K562 (cell line): Measurements from ENCODE around the gene UBASH3A. TPM values are rescaled to one million over a fixed set of nuclear protein-coding genes. Genes with fewer than 3 reads are reported as not detected.

Experiments
- CCNT2 ChIP-seq: IDR thresholded peaks from 2 replicates; pipeline ENCODE4 v1.6.1; 2011; ENCODE audit warnings: borderline replicate concordance, low read depth, mild to moderate bottlenecking, moderate library complexity, mixed read lengths, low read length; ENCODE audit not compliant: insufficient read length; ENCODE audit errors: extremely low read depth
- ILF3 ChIP-seq: fragments of 450-650 bp; IDR thresholded peaks from 2 replicates; pipeline ENCODE4 v1.6.1; 2018; ENCODE audit warnings: antibody characterized with exemption, mild to moderate bottlenecking, moderate library complexity, borderline replicate concordance
- L3MBTL2 ChIP-seq: fragments of 450-650 bp; IDR thresholded peaks from 2 replicates; pipeline ENCODE4 v1.6.1; 2016; ENCODE audit warnings: mild to moderate bottlenecking, moderate library complexity
- LCOR ChIP-seq: sonication (generic); formaldehyde crosslinking; IDR thresholded peaks from 2 replicates; pipeline ENCODE4 v1.8.0; 2022; ENCODE audit warnings: mild to moderate bottlenecking, missing genetic modification reagents
- POU5F1 ChIP-seq: fragments of 150-350 bp; IDR thresholded peaks from 2 replicates; pipeline ENCODE4 v1.6.1; 2014; ENCODE audit warnings: borderline replicate concordance, low read length, low read depth, mild to moderate bottlenecking; ENCODE audit not compliant: partially characterized antibody
- SUPT5H ChIP-seq: fragments of 450-650 bp; IDR thresholded peaks from 2 replicates; pipeline ENCODE4 v1.6.1; 2016
- TAF7 ChIP-seq: fragments of 450-650 bp; IDR thresholded peaks from 2 replicates; pipeline ENCODE4 v1.6.1; 2016; ENCODE audit warnings: missing genetic modification characterization, missing compliant biosample characterization
- ZFP36 ChIP-seq: fragments of 150-350 bp; IDR thresholded peaks from 2 replicates; pipeline ENCODE4 v1.6.1; 2018; ENCODE audit warnings: low read length, low read depth; ENCODE audit not compliant: partially characterized antibody
- polyA plus RNA-seq, 8 experiments: library from polyadenylated mRNA; depleted of rRNA in 4 of 8; stranded (reverse) in 5 of 8; unstranded in 3 of 8; fragments of >200 nt; fragmentation: Nextera tagmentation in 2 of 8; fragmentation: Illumina TruSeq in 1 of 8; extraction: Ambion mirVana in 2 of 8; extraction: Trizol in 1 of 8; gene quantifications; 2 replicates each; pipeline versions ENCODE4 v1.2.1 to v1.2.3, GENCODE V29; 2011 to 2014; ENCODE audit warnings: inconsistent platforms in 1 of 8, missing spikeins in 1 of 8
- total RNA-seq, 7 experiments: library from RNA; depleted of rRNA in 6 of 7; stranded (reverse); fragments of >200 nt in 6 of 7; fragmentation: Illumina TruSeq in 2 of 7; extraction: Trizol in 2 of 7; gene quantifications; 2 replicates each; pipeline versions ENCODE4 v1.2.1 to v1.2.3, GENCODE V29; 2011 to 2021; ENCODE audit warnings: low replicate concordance in 1 of 7
- TF ChIP-seq, protein P1 (sequence below): fragments of 150-350 bp; conservative IDR thresholded peaks from 2 replicates; pipeline ENCODE4 v1.6.1; 2014; ENCODE audit warnings: low read length
- TF ChIP-seq, protein P2 (sequence below), 3 experiments: IDR thresholded peaks in 2 of 3; conservative IDR thresholded peaks in 1 of 3; 2 replicates each; pipeline ENCODE4 v1.5.1; 2011 to 2012; ENCODE audit warnings: low read length in 3 of 3, mild to moderate bottlenecking in 3 of 3, control low read depth in 2 of 3, improper control_type of control experiment in 1 of 3, inconsistent platforms in 1 of 3, low read depth in 1 of 3, mixed read lengths in 1 of 3, moderate library complexity in 1 of 3; ENCODE audit not compliant: insufficient read depth in 2 of 3
- TF ChIP-seq, protein P3 (sequence below): fragments of 450-650 bp; IDR thresholded peaks from 2 replicates; pipeline ENCODE4 v1.6.1; 2016; ENCODE audit warnings: mild to moderate bottlenecking, moderate library complexity

Gene UBASH3A
- total and polyA plus RNA-seq, 9 of the 15 experiments (the other 6 are each of a cell fraction or from before 2014, with no cell fraction given), result 0.23 to 1.8 (median 1.1) TPM

DNA sequence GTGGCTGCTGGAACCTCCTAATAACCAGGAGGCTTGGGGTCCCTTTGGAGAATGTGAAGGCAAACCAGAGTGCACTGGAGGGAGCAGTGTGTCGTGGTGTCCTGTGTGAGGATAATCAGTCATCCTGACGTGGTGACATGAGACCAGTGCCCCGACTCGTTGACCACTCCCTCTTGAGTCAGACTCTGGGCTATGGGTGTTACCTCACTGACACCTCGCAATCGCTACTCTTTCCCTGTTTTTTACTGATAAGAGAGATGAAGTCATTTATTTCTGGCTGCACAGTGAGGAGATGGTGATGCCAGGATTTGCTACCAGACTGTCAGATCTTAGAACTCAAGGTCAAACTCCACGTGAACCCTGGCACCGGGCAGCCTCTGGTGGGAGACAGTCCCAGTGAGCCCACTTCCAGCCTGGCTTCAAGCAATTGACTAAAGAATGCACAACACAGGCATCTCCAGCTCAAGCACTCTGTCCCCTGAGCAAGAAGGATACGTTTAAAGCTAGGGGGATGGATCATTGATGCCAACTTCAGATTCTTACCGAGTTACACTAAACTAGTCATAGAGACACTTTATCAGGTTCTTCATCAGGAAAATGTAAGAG, 30.3 kb downstream of the UBASH3A start (continued):
- TF ChIP-seq, protein P1, sequence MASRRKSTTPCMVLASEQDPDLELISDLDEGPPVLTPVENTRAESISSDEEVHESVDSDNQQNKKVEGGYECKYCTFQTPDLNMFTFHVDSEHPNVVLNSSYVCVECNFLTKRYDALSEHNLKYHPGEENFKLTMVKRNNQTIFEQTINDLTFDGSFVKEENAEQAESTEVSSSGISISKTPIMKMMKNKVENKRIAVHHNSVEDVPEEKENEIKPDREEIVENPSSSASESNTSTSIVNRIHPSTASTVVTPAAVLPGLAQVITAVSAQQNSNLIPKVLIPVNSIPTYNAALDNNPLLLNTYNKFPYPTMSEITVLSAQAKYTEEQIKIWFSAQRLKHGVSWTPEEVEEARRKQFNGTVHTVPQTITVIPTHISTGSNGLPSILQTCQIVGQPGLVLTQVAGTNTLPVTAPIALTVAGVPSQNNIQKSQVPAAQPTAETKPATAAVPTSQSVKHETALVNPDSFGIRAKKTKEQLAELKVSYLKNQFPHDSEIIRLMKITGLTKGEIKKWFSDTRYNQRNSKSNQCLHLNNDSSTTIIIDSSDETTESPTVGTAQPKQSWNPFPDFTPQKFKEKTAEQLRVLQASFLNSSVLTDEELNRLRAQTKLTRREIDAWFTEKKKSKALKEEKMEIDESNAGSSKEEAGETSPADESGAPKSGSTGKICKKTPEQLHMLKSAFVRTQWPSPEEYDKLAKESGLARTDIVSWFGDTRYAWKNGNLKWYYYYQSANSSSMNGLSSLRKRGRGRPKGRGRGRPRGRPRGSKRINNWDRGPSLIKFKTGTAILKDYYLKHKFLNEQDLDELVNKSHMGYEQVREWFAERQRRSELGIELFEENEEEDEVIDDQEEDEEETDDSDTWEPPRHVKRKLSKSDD, result no peak
- TF ChIP-seq ZFP36, result no peak
- TF ChIP-seq LCOR (CRISPR knock-in tag), result no peak
- TF ChIP-seq TAF7 (tag), result no peak
- TF ChIP-seq, protein P2, sequence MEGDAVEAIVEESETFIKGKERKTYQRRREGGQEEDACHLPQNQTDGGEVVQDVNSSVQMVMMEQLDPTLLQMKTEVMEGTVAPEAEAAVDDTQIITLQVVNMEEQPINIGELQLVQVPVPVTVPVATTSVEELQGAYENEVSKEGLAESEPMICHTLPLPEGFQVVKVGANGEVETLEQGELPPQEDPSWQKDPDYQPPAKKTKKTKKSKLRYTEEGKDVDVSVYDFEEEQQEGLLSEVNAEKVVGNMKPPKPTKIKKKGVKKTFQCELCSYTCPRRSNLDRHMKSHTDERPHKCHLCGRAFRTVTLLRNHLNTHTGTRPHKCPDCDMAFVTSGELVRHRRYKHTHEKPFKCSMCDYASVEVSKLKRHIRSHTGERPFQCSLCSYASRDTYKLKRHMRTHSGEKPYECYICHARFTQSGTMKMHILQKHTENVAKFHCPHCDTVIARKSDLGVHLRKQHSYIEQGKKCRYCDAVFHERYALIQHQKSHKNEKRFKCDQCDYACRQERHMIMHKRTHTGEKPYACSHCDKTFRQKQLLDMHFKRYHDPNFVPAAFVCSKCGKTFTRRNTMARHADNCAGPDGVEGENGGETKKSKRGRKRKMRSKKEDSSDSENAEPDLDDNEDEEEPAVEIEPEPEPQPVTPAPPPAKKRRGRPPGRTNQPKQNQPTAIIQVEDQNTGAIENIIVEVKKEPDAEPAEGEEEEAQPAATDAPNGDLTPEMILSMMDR (IDR thresholded peaks at IDR 0.05 in 2 of 3, conservative IDR thresholded peaks at IDR 0.05 in 1 of 3; ENCODE audit: insufficient read depth in 2 of 3, low read depth in 1 of 3, low read length in 3 of 3), result no peak
- TF ChIP-seq ILF3, result no peak
- TF ChIP-seq POU5F1, result no peak
- TF ChIP-seq, protein P3, sequence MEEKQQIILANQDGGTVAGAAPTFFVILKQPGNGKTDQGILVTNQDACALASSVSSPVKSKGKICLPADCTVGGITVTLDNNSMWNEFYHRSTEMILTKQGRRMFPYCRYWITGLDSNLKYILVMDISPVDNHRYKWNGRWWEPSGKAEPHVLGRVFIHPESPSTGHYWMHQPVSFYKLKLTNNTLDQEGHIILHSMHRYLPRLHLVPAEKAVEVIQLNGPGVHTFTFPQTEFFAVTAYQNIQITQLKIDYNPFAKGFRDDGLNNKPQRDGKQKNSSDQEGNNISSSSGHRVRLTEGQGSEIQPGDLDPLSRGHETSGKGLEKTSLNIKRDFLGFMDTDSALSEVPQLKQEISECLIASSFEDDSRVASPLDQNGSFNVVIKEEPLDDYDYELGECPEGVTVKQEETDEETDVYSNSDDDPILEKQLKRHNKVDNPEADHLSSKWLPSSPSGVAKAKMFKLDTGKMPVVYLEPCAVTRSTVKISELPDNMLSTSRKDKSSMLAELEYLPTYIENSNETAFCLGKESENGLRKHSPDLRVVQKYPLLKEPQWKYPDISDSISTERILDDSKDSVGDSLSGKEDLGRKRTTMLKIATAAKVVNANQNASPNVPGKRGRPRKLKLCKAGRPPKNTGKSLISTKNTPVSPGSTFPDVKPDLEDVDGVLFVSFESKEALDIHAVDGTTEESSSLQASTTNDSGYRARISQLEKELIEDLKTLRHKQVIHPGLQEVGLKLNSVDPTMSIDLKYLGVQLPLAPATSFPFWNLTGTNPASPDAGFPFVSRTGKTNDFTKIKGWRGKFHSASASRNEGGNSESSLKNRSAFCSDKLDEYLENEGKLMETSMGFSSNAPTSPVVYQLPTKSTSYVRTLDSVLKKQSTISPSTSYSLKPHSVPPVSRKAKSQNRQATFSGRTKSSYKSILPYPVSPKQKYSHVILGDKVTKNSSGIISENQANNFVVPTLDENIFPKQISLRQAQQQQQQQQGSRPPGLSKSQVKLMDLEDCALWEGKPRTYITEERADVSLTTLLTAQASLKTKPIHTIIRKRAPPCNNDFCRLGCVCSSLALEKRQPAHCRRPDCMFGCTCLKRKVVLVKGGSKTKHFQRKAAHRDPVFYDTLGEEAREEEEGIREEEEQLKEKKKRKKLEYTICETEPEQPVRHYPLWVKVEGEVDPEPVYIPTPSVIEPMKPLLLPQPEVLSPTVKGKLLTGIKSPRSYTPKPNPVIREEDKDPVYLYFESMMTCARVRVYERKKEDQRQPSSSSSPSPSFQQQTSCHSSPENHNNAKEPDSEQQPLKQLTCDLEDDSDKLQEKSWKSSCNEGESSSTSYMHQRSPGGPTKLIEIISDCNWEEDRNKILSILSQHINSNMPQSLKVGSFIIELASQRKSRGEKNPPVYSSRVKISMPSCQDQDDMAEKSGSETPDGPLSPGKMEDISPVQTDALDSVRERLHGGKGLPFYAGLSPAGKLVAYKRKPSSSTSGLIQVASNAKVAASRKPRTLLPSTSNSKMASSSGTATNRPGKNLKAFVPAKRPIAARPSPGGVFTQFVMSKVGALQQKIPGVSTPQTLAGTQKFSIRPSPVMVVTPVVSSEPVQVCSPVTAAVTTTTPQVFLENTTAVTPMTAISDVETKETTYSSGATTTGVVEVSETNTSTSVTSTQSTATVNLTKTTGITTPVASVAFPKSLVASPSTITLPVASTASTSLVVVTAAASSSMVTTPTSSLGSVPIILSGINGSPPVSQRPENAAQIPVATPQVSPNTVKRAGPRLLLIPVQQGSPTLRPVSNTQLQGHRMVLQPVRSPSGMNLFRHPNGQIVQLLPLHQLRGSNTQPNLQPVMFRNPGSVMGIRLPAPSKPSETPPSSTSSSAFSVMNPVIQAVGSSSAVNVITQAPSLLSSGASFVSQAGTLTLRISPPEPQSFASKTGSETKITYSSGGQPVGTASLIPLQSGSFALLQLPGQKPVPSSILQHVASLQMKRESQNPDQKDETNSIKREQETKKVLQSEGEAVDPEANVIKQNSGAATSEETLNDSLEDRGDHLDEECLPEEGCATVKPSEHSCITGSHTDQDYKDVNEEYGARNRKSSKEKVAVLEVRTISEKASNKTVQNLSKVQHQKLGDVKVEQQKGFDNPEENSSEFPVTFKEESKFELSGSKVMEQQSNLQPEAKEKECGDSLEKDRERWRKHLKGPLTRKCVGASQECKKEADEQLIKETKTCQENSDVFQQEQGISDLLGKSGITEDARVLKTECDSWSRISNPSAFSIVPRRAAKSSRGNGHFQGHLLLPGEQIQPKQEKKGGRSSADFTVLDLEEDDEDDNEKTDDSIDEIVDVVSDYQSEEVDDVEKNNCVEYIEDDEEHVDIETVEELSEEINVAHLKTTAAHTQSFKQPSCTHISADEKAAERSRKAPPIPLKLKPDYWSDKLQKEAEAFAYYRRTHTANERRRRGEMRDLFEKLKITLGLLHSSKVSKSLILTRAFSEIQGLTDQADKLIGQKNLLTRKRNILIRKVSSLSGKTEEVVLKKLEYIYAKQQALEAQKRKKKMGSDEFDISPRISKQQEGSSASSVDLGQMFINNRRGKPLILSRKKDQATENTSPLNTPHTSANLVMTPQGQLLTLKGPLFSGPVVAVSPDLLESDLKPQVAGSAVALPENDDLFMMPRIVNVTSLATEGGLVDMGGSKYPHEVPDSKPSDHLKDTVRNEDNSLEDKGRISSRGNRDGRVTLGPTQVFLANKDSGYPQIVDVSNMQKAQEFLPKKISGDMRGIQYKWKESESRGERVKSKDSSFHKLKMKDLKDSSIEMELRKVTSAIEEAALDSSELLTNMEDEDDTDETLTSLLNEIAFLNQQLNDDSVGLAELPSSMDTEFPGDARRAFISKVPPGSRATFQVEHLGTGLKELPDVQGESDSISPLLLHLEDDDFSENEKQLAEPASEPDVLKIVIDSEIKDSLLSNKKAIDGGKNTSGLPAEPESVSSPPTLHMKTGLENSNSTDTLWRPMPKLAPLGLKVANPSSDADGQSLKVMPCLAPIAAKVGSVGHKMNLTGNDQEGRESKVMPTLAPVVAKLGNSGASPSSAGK, result no peak; the same call in 1 of the 2 replicates
- TF ChIP-seq SUPT5H, result no peak
- peak; percentile 49 for TF ChIP-seq CCNT2
- TF ChIP-seq L3MBTL2, result peak; percentile 85
